Naive B cell (primary cell): Measurements from ENCODE around the gene FEZ2. TPM values are rescaled to one million over a fixed set of nuclear protein-coding genes. Genes with fewer than 3 reads are reported as not detected.
A peak's percentile ranks its signal among the peaks of the same experiment; 100 is the strongest.

ENCODE experiments used
- ATAC-seq, 2 donors: fragments of 150-1000 bp; cut with Tn5 transposase; 2 replicates each; pipeline ENCODE4 v1.10.0; 2021; ENCODE audit warnings: low read depth in 2 of 2, mild to moderate bottlenecking in 2 of 2, moderate library complexity in 2 of 2
- DNase-seq: peaks from one replicate; pipeline ENCODE4 v3.0.0; 2022
- H3K27ac Mint-ChIP-seq, 6 donors: one replicate each; pipeline ENCODE4 v1.8.0; 2020 to 2022; ENCODE audit warnings: mild to moderate bottlenecking in 6 of 6, mixed read lengths in 6 of 6, moderate library complexity in 5 of 6, inconsistent platforms in 2 of 6
- H3K27me3 Mint-ChIP-seq, 3 donors: one replicate each; pipeline ENCODE4 v1.8.0; 2021 to 2022; ENCODE audit warnings: mixed read lengths in 3 of 3, mild to moderate bottlenecking in 1 of 3
- H3K36me3 Mint-ChIP-seq, 2 donors: one replicate each; pipeline ENCODE4 v1.8.0; 2020 to 2022; ENCODE audit warnings: mixed read lengths in 2 of 2, inconsistent platforms in 1 of 2, mild to moderate bottlenecking in 1 of 2
- H3K4me1 Mint-ChIP-seq, 3 donors: one replicate each; pipeline ENCODE4 v1.8.0; 2020 to 2022; ENCODE audit warnings: mixed read lengths in 3 of 3, inconsistent platforms in 1 of 3, mild to moderate bottlenecking in 1 of 3, moderate library complexity in 1 of 3
- H3K4me3 Mint-ChIP-seq, 8 donors: one replicate each; pipeline ENCODE4 v1.8.0; 2020 to 2022; ENCODE audit warnings: mild to moderate bottlenecking in 8 of 8, mixed read lengths in 8 of 8, moderate library complexity in 8 of 8, inconsistent platforms in 2 of 8
- H3K9me3 Mint-ChIP-seq, 7 donors: one replicate each; pipeline ENCODE4 v1.8.0; 2020 to 2022; ENCODE audit warnings: mixed read lengths in 7 of 7, mild to moderate bottlenecking in 5 of 7, inconsistent platforms in 2 of 7, moderate library complexity in 1 of 7
- polyA plus RNA-seq, 6 donors: library from polyadenylated mRNA; unstranded; fragments of 300-500 nt; fragmentation: Illumina TruSeq; gene quantifications; one replicate each; pipeline ENCODE4 v1.2.3, GENCODE V29; 2021; ENCODE audit warnings: low read depth in 6 of 6

Gene FEZ2
- polyA plus RNA-seq, 6 donors from 2014 or later: 3.0 to 6.0 (median 3.6) TPM

GRCh38 chr2:36565712-36566111 is 32.3 kb downstream of the FEZ2 start:
- H3K9me3 Mint-ChIP-seq: no peaks in the 10 kb centered on the region
- H3K4me1 Mint-ChIP-seq: peaks cover 2 to 14% (median 8%) of the 10 kb centered on the region in 3 donors
- no peak overlapping the region for H3K4me3 Mint-ChIP-seq
- ATAC-seq (no peak), DNase-seq (no peak)
- no peaks in the 10 kb centered on the region for H3K27me3 Mint-ChIP-seq
- no peak overlapping the region for H3K27ac Mint-ChIP-seq
- peaks cover 42 to 48% of the 10 kb centered on the region in 2 donors for H3K36me3 Mint-ChIP-seq

GRCh38 chr2:36564377-36564930 is 33.5 kb downstream of the FEZ2 start:
- ATAC-seq (no peak), DNase-seq (no peak)
- Mint-ChIP-seq H3K4me1 (peaks cover 2 to 14% (median 8%) of the 10 kb centered on the region in 3 donors), H3K27me3 (no peaks in the 10 kb centered on the region), H3K36me3 (peaks cover 42 to 51% of the 10 kb centered on the region in 2 donors), H3K27ac (peak overlapping the region in 1 of 6 donors; percentile 79), H3K4me3 (no peak overlapping the region), H3K9me3 (no peaks in the 10 kb centered on the region)

- Mint-ChIP-seq H3K27me3 (no peaks in the 10 kb centered on the region), H3K27ac (peak overlapping the region in 1 of 6 donors; percentile 28), H3K36me3 (peaks cover 42 to 46% of the 10 kb centered on the region in 2 donors), H3K4me1 (peaks cover 2 to 14% (median 8%) of the 10 kb centered on the region in 3 donors), H3K4me3 (no peak overlapping the region), H3K9me3 (no peaks in the 10 kb centered on the region)
- ATAC-seq: no peak
- no peak for DNase-seq
Measured at GRCh38 chr2:36562973-36563532, 34.9 kb downstream of the FEZ2 start.

GRCh38 chr2:36562240-36562639 is 35.7 kb downstream of the FEZ2 start:
- no peaks in the 10 kb centered on the region for H3K9me3 Mint-ChIP-seq
- no peak overlapping the region for H3K4me3 Mint-ChIP-seq
- ATAC-seq (no peak), DNase-seq (no peak)
- no peaks in the 10 kb centered on the region for H3K27me3 Mint-ChIP-seq
- H3K36me3 Mint-ChIP-seq: peaks cover 35 to 51% of the 10 kb centered on the region in 2 donors
- no peak overlapping the region for H3K27ac Mint-ChIP-seq
- peaks cover 2 to 14% (median 8%) of the 10 kb centered on the region in 3 donors for H3K4me1 Mint-ChIP-seq

- no peak for ATAC-seq
- Mint-ChIP-seq H3K4me3 (no peak overlapping the region), H3K27ac (peak overlapping the region in 1 of 6 donors; percentile 14), H3K27me3 (no peaks in the 10 kb centered on the region), H3K9me3 (no peaks in the 10 kb centered on the region), H3K36me3 (peaks cover 26 to 43% of the 10 kb centered on the region in 2 donors), H3K4me1 (peaks cover 0 to 11% (median 8%) of the 10 kb centered on the region in 3 donors)
- DNase-seq: no peak
Measured at GRCh38 chr2:36561237-36561944, 36.6 kb downstream of the FEZ2 start.

GRCh38 chr2:36560726-36561125 is 37.2 kb downstream of the FEZ2 start:
- H3K27ac Mint-ChIP-seq: no peak overlapping the region

GRCh38 chr2:36559221-36559942 is 38.6 kb downstream of the FEZ2 start:
- Mint-ChIP-seq H3K27me3 (no peaks in the 10 kb centered on the region), H3K36me3 (peaks cover 23 to 38% of the 10 kb centered on the region in 2 donors)

More at GRCh38 chr2:36560726-36561125, 37.2 kb downstream of the FEZ2 start:
- Mint-ChIP-seq H3K4me1 (peaks cover 0 to 11% (median 8%) of the 10 kb centered on the region in 3 donors), H3K9me3 (no peaks in the 10 kb centered on the region), H3K4me3 (no peak overlapping the region), H3K36me3 (peaks cover 26 to 40% of the 10 kb centered on the region in 2 donors), H3K27me3 (no peaks in the 10 kb centered on the region)
- ATAC-seq: no peak
- no peak for DNase-seq

GRCh38 chr2:36556842-36557241 is 41.1 kb downstream of the FEZ2 start:
- H3K4me3 Mint-ChIP-seq: no peak overlapping the region
- peaks cover 10 to 40% of the 10 kb centered on the region in 2 donors for H3K36me3 Mint-ChIP-seq
- H3K27me3 Mint-ChIP-seq: no peaks in the 10 kb centered on the region
- no peak for DNase-seq
- H3K9me3 Mint-ChIP-seq: no peaks in the 10 kb centered on the region
- H3K27ac Mint-ChIP-seq: no peak overlapping the region
- ATAC-seq: no peak
- H3K4me1 Mint-ChIP-seq: no peaks in the 10 kb centered on the region

More at GRCh38 chr2:36559221-36559942, 38.6 kb downstream of the FEZ2 start:
- ATAC-seq (no peak), DNase-seq (no peak)
- Mint-ChIP-seq H3K4me3 (no peak overlapping the region), H3K27ac (peak overlapping the region in 1 of 6 donors; percentile 66), H3K4me1 (peaks cover 0 to 8% (median 4%) of the 10 kb centered on the region in 3 donors), H3K9me3 (no peaks in the 10 kb centered on the region)

GRCh38 chr2:36555789-36556188 is 42.2 kb downstream of the FEZ2 start:
- DNase-seq (no peak), ATAC-seq (no peak)
- peak overlapping the region in 1 of 6 donors; percentile 22 for H3K27ac Mint-ChIP-seq
- H3K27me3 Mint-ChIP-seq: no peaks in the 10 kb centered on the region
- no peaks in the 10 kb centered on the region for H3K9me3 Mint-ChIP-seq
- no peak overlapping the region for H3K4me3 Mint-ChIP-seq
- peaks cover 10 to 34% of the 10 kb centered on the region in 2 donors for H3K36me3 Mint-ChIP-seq
- H3K4me1 Mint-ChIP-seq: no peaks in the 10 kb centered on the region

GRCh38 chr2:36554531-36554930 is 43.4 kb downstream of the FEZ2 start:
- no peak for DNase-seq
- no peaks in the 10 kb centered on the region for H3K4me1 Mint-ChIP-seq
- H3K4me3 Mint-ChIP-seq: no peak overlapping the region
- no peaks in the 10 kb centered on the region for H3K27me3 Mint-ChIP-seq
- no peaks in the 10 kb centered on the region for H3K9me3 Mint-ChIP-seq
- no peak overlapping the region for H3K27ac Mint-ChIP-seq
- H3K36me3 Mint-ChIP-seq: peaks cover 11 to 30% of the 10 kb centered on the region in 2 donors
- no peak for ATAC-seq

- no peaks in the 10 kb centered on the region for H3K27me3 Mint-ChIP-seq
- H3K27ac Mint-ChIP-seq: peak overlapping the region in 3 of 6 donors; percentile 6 to 19 (median 7)
- ATAC-seq: no peak
- no peaks in the 10 kb centered on the region for H3K9me3 Mint-ChIP-seq
- H3K4me3 Mint-ChIP-seq: no peak overlapping the region
- no peak for DNase-seq
- H3K4me1 Mint-ChIP-seq: no peaks in the 10 kb centered on the region
- peaks cover 17 to 25% of the 10 kb centered on the region in 2 donors for H3K36me3 Mint-ChIP-seq
Measured at GRCh38 chr2:36553683-36554082, 44.3 kb downstream of the FEZ2 start.

- H3K36me3 Mint-ChIP-seq: peaks cover 18 to 35% of the 10 kb centered on the region in 2 donors
- no peak for ATAC-seq
Measured at GRCh38 chr2:36550006-36550405, 48.0 kb downstream of the FEZ2 start.

GRCh38 chr2:36549165-36549574 is 48.8 kb downstream of the FEZ2 start:
- no peaks in the 10 kb centered on the region for H3K4me1 Mint-ChIP-seq
- no peaks in the 10 kb centered on the region for H3K9me3 Mint-ChIP-seq
- no peak for DNase-seq
- peaks cover 13 to 35% of the 10 kb centered on the region in 2 donors for H3K36me3 Mint-ChIP-seq
- peak overlapping the region in 1 of 6 donors; percentile 86 for H3K27ac Mint-ChIP-seq
- H3K4me3 Mint-ChIP-seq: no peak overlapping the region
- H3K27me3 Mint-ChIP-seq: no peaks in the 10 kb centered on the region
- no peak for ATAC-seq

More at GRCh38 chr2:36550006-36550405, 48.0 kb downstream of the FEZ2 start:
- no peak for DNase-seq
- H3K27ac Mint-ChIP-seq: peak overlapping the region in 1 of 6 donors; percentile 86
- H3K4me3 Mint-ChIP-seq: no peak overlapping the region
- H3K9me3 Mint-ChIP-seq: no peaks in the 10 kb centered on the region
- H3K27me3 Mint-ChIP-seq: no peaks in the 10 kb centered on the region
- no peaks in the 10 kb centered on the region for H3K4me1 Mint-ChIP-seq
